ENCODE data around the gene FGFRL1.
"Not testable (repeated sequence)": the region's sequence is repeated elsewhere in the genome, so short reads cannot be mapped to it uniquely, and the experiment has no call there.

Gene FGFRL1

GRCh38 chr4:993111-994029, 18.1 kb upstream of the FGFRL1 start, which contains the start of gene SLC26A1:
Gene SLC26A1 (minus strand): TSS chr4:993404. CDS start chr4:991703, 1,701 bp downstream.
- no peak for DNase-seq

GRCh38 chr4:995311-996026, 16.0 kb upstream of the FGFRL1 start:
- no peak for DNase-seq

GRCh38 chr4:996030-996996, 15.1 kb upstream of the FGFRL1 start:
- no peak for DNase-seq

- no peak for DNase-seq
Observed at GRCh38 chr4:996997-997374, 14.4 kb upstream of the FGFRL1 start.

- DNase-seq: no peak
Observed at GRCh38 chr4:997375-998071, 13.9 kb upstream of the FGFRL1 start.

GRCh38 chr4:998096-998691, 13.2 kb upstream of the FGFRL1 start:
- no peak for DNase-seq

GRCh38 chr4:999240-999863, 12.1 kb upstream of the FGFRL1 start:
- DNase-seq: not testable (repeated sequence)

GRCh38 chr4:999882-1000425, 11.5 kb upstream of the FGFRL1 start:
- no peak for DNase-seq

GRCh38 chr4:1000686-1001260, 10.7 kb upstream of the FGFRL1 start:
- DNase-seq: no peak

- DNase-seq: no peak
Observed at GRCh38 chr4:1001561-1002130, 9.8 kb upstream of the FGFRL1 start.

GRCh38 chr4:1002131-1002630, 9.2 kb upstream of the FGFRL1 start:
- no peak for DNase-seq

- DNase-seq: no peak
Observed at GRCh38 chr4:1002631-1003251, 8.7 kb upstream of the FGFRL1 start.

GRCh38 chr4:1003271-1004070, 8.0 kb upstream of the FGFRL1 start:
- no peak for DNase-seq

GRCh38 chr4:1004071-1004418, 7.4 kb upstream of the FGFRL1 start:
- DNase-seq: no peak

- no peak for DNase-seq
Observed at GRCh38 chr4:1004557-1005485, 6.6 kb upstream of the FGFRL1 start.

GRCh38 chr4:1006856-1007255, 4.6 kb upstream of the FGFRL1 start:
- no peak for DNase-seq

GRCh38 chr4:1008840-1009541, 2.4 kb upstream of the FGFRL1 start:
- DNase-seq: peak in 1 of 2 donors; percentile 57
